ENCODE data around the gene ZDHHC14.

Gene ZDHHC14

DNA sequence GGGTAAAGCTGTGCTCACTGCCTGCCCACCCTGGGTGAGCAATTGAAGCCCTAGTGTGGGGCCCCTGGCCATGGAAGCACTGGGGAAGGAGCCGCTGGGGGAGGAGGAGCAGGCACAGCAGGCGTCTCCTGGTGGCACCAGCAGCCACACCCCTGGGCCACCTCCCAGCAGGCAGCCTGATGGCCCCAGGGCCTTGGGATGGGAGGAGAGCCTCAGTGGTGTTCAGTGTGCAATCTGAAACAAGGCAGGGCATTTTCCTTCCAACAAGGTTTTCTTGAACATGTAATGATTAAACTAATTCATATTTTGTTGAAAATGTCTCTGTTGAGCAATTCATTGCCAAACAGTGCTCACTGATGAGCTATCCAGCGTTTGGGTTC lies 151.0 kb downstream of the ZDHHC14 start:
- DNase-seq (ENCODE audit: low read depth in 2 of 2), result no peak

- no peak for DNase-seq (ENCODE audit: low read depth in 2 of 2)
Measured at GRCh38 chr6:157533048-157533871, 152.3 kb downstream of the ZDHHC14 start.

GRCh38 chr6:157534134-157534871 lies 153.3 kb downstream of the ZDHHC14 start:
- no peak for DNase-seq (ENCODE audit: low read depth in 2 of 2)

DNA sequence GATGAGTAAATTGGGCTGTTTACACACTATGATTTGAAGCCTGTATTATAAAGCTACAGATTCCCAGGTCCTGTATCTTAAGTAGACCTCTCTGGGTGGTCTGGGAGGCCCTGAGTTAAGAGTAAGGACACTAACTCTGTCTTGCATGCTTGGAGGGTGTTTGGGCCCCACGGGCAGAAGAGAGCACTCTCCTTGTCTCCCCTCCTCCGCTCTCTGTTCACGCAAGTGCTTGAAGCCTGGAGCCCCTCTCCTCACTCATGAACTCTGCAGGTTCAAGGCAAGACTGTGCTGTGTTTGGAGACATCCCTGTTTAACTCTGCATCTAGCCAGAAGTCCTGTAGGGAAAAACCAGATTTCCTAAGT lies 154.0 kb downstream of the ZDHHC14 start:
- DNase-seq (ENCODE audit: low read depth in 2 of 2), result no peak

DNA sequence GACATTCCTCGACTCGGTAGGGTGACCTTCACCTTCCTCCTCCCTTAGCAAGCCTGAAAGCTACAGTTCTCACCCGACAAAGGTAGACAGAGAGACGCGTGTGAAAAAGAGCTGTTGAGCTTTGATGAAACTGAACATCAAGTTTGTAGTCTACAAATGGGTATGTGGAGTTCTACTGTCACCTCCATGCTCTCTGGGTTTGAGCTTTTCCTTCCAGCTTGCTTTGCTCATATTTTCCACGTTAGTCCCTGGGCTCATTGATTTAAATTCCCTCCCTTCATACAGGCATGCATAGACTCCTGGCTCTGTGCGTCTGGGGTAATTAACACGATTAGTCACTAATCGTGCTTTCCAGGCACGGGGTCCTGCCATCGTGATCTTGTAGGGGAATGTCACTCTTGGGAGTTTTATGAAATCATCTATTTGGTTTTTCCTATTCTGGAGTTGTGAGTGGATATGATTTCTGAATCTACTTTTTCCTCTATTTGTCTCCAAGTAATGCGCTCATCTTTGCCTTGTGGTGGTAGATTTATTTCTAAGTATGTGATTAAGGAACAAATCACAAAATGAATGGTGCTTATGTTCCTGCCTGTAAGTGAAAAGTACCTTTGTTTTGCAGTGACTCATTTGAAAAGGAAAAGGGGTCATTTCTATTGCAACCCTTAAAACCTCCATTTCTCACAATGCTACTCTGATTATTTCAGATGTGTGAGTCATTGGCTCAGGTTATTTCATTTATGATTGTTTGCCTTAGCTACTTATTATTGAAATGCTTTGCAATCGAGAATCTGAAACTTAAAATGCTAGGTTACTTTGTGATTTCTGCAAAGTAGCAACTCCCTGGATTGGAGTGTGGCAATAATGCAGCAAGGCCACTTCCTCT lies 154.6 kb downstream of the ZDHHC14 start:
- no peak for DNase-seq (ENCODE audit: low read depth in 2 of 2)

DNA sequence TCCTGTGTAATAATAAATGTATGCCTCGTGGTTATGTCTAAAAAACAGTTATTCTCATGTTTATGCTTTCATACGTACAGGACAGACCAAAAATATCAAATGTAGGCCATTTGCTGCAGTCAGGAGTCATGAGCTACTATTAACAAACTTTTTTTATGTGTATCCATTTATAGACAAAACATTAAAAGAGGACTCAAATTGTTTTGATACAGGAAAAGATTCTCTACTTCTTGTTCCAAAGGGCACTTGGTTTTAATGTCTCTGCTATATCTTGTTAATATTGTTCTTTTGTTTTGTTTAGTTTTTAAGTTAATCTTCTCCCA lies 155.2 kb downstream of the ZDHHC14 start:
- DNase-seq (ENCODE audit: low read depth in 2 of 2), result no peak

GRCh38 chr6:157537556-157537955 lies 156.6 kb downstream of the ZDHHC14 start:
- no peak for DNase-seq (ENCODE audit: low read depth in 2 of 2)

GRCh38 chr6:157538168-157538567 lies 157.2 kb downstream of the ZDHHC14 start:
- DNase-seq (ENCODE audit: low read depth in 2 of 2), result no peak

DNA sequence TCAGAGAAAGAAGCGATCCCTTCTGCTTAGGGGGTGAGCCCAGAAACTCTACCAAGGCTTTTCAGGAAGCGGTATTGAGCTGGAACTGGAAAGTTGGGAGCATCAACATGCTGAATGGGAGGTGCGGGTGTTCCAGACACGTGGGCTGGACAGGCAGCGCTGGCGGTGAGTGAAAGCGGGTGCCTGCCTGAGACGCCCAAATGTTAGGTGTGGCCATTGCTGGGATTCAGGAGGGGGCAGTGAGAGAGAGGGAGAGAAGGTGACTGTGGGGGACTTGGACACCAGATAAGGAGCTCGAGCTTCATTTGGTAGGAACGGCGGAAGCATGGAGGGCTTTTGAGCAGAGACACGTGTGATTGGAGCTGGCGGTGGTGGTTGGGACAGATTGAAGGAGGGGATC lies 157.7 kb downstream of the ZDHHC14 start:
- no peak for DNase-seq (ENCODE audit: low read depth in 2 of 2)

- no peak for DNase-seq (ENCODE audit: low read depth in 2 of 2)
Measured at GRCh38 chr6:157539421-157539822, 158.4 kb downstream of the ZDHHC14 start.

DNA sequence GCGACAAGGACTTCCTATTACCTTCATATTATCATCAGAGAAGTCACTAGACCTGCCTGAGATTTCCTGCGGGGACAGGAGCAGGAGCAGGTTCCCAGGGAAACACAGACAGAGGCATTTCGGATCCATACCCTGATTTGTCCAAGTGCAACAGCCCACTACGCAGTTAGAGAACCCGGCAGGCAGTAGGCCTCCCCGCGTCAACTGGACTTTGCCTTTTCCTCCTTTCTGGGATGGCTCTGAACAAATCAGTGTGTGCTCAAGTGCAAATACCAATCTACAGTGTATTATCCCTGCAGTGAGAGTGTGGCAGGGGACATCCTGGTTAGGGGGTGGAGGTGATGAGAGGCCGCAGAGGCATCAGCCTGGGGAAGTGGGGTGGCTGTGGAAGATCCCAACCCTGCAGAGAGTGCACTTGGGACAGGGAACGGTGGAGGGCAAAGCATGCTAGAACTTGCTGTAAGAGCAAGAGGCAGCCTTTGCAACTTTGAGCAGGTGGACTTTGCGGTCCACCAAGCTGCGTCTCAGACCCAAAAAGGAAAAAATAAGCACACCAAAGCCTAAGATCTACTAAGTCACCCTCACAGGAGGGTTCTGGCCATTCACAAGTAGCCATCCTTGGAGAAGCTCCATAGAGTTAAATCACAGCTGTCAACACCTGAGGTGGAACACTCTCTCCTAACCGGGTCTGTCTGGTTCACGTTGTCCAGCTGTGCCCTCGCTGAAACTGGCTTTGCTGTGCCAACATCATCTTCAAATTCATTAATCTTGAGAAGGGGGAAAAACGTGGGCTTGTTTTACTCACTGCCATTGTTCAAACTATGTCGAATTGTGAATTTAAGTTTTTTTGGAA lies 159.1 kb downstream of the ZDHHC14 start:
- DNase-seq (ENCODE audit: low read depth in 2 of 2), result no peak

GRCh38 chr6:157541618-157542413 lies 160.8 kb downstream of the ZDHHC14 start:
- DNase-seq (ENCODE audit: low read depth in 2 of 2), result no peak

DNA sequence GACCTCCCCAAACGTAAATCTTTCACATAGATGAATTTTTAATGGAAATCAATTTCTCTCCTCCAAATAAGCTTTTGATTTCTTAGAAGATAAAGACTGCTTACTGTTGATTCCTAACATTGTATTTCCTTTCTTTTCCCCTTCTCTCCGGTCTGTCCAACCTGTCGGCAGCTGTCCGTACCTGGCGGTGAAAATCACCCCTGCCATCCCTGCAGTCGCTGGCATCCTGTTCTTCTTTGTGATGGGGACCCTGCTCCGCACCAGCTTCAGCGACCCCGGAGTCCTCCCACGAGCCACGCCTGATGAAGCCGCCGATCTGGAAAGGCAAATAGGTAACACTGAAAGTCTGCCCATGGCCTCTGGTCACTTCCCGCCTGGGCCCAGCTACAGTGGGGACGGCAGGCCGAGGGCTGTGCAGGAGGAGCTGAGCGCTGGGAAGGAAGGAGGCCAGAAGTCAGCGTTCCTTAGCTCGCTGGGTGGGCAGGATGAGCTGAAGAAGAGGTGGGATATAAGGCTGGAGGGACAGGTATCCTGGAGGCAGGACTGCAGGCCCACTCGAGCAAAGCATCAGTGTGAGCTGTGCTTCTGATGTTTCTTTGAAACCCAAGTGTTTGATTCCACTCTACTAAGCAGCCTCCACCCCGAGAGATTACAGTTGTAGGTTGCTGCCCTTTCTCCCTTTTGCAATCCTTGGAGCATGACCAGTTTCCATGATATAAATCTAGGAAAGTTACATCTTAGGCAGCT lies 161.6 kb downstream of the ZDHHC14 start:
- no peak for DNase-seq (ENCODE audit: low read depth in 2 of 2)

DNA sequence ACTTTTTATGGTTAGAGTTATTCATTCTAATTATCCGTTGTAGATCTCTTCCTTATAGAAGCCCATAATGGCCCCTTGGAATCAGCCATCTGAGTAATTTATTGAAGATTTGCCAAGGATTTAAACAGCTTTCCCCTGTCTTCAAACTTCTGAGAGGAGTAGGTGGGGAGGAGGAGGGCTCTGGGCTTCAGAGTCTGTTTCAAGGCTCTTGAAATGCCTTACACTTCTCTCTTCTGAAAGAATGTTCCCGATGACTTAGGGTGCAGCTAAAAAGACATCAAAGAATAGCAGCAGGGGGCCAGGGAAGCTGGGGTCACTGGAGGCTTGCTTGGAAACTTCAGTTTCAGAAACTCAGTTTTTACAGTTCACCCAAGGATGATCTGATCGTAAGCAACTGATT lies 165.3 kb downstream of the ZDHHC14 start:
- DNase-seq (ENCODE audit: low read depth in 2 of 2), result no peak

DNA sequence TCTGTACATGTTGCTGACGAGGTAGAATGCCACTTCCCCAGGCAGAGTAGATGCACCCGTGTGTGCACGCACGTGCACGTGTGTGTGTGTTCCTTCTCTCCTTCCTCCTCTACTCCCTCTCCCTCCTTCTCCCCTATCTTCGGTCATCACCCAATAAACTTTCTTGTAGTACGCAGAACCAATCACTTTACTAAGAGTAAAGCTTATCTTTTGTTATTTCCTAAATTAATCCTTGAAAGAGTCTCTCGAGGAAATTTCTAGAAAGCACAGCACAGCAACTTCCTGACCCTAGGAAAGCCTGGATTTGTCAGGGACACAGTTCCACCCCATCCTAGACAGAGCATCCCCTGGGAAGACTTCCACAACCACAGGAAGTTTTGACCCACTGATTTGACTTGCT lies 166.1 kb downstream of the ZDHHC14 start:
- no peak for DNase-seq (ENCODE audit: low read depth in 2 of 2)

GRCh38 chr6:157548635-157549467 lies 167.9 kb downstream of the ZDHHC14 start:
- no peak for DNase-seq (ENCODE audit: low read depth in 2 of 2)

- no peak for DNase-seq (ENCODE audit: low read depth in 2 of 2)
Measured at GRCh38 chr6:157549468-157549745, 168.4 kb downstream of the ZDHHC14 start.

DNA sequence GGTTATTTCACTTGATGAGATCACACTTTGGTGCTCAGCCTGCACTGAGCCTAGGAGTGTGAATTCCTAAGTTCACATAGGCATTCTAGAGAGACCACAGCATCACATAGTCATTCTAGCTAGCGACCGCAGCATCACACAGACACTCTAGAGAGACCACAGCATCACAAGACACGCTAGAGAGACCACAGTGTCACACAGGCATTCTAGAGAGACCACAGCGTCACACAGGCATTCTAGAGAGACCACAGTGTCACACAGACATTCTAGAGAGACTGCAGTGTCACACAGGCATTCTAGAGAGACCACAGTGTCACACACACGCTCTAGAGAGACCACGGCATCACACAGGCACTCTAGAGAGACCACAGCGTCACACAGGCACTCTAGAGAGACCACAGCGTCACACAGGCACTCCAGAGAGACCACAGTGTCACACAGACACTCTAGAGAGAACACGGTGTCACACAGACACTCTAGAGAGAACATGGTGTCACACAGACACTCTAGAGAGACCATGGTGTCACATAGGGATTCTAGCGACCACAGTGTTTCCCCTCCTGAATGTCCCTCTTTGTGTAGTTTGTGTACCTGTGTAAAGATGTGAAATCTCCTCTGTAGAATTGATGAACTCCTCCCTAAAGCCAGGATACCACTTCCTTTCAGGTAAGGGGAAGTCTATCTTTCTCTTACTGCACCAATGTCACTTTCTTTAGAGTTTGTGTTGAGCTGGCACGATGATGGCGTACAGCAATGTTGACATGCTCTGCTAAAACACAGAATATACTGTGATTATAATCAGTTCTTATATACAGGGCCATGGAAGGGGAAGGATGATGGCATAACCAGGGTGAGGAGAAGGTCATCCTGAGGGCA lies 169.4 kb downstream of the ZDHHC14 start:
- DNase-seq (ENCODE audit: low read depth in 2 of 2), result peak in 1 of 2 donors; percentile 30

Measured in stimulated activated CD8-positive, alpha-beta memory T cell treated with anti-CD3 and anti-CD28 coated beads, Interleukin-2, amount 100 ng/mL, for 48 hours (primary cell).